ENCODE measurements around the gene ASB7.

GRCh38 chr15:100672959-100673358 lies 70.6 kb downstream of the ASB7 start:
- TF ChIP-seq EZH2 (IDR thresholded peaks at IDR 0.05; ENCODE audit: insufficient read depth, poor library complexity, severe bottlenecking) (no peak), EZH2phosphoT487 (IDR thresholded peaks at IDR 0.05; ENCODE audit: insufficient read depth, low read depth) (no peak)
